H1 (cell line): ENCODE data around the gene CMIP. TPM values are rescaled to one million over a fixed set of nuclear protein-coding genes. Genes with fewer than 3 reads are reported as not detected.

Experiments used
- CTCF ChIA-PET: fragments of 300-600 bp; sonication (Branson Sonifier 250); formaldehyde crosslinking; loops from one replicate; lab custom pipeline; 2021; ENCODE audit not compliant: partially characterized antibody; lab: Charles Lee
- POLR2A ChIA-PET: fragments of 300-600 bp; sonication (Branson Sonifier 250); formaldehyde crosslinking; loops from one replicate; lab custom pipeline; 2021; ENCODE audit warnings: inconsistent platforms; ENCODE audit not compliant: partially characterized antibody; lab: Charles Lee
- DNase-seq, 2 experiments: peaks; one replicate each; pipeline versions ENCODE4 v3.0.0 to v3.0.0-alpha.2; 2010 to 2022; ENCODE audit warnings: low spot score in 2 of 2, low read depth in 1 of 2, mixed read lengths in 1 of 2
- FAIRE-seq: peaks from 2 replicates; lab custom pipeline; 2011; peaks lifted over from hg19 to GRCh38; lab: Jason Lieb, UNC
- H2AFZ ChIP-seq: 2 replicates; pipeline ENCODE4 v1.8.1; 2012; ENCODE audit warnings: low read length, inconsistent platforms
- H2AK5ac ChIP-seq: 2 replicates; pipeline ENCODE4 v1.6.1; 2013; ENCODE audit warnings: low read depth, low read length
- H2BK120ac ChIP-seq: replicated peaks from 2 replicates; pipeline ENCODE3; 2013; ENCODE audit warnings: low read depth, low read length, inconsistent platforms
- H2BK12ac ChIP-seq: 2 replicates; pipeline ENCODE4 v1.6.1; 2013; ENCODE audit warnings: low read depth, low read length
- H2BK15ac ChIP-seq: 2 replicates; pipeline ENCODE4 v1.6.1; 2013; ENCODE audit warnings: low read length
- H2BK20ac ChIP-seq: 2 replicates; pipeline ENCODE4 v1.6.1; 2013; ENCODE audit warnings: low read length
- H2BK5ac ChIP-seq: 2 replicates; pipeline ENCODE4 v1.6.1; 2013; ENCODE audit warnings: low read depth, low read length
- H3K14ac ChIP-seq: 2 replicates; pipeline ENCODE4 v1.6.1; 2013; ENCODE audit warnings: inconsistent platforms; ENCODE audit not compliant: insufficient read length
- H3K18ac ChIP-seq: 2 replicates; pipeline ENCODE4 v1.6.1; 2013; ENCODE audit warnings: low read length; ENCODE audit errors: extremely low read depth
- H3K23ac ChIP-seq: 2 replicates; pipeline ENCODE4 v1.6.1; 2013; ENCODE audit warnings: inconsistent platforms; ENCODE audit not compliant: insufficient read length
- H3K23me2 ChIP-seq: 2 replicates; pipeline ENCODE4 v1.6.1; 2013; ENCODE audit warnings: low read depth, low read length
- H3K27ac ChIP-seq: 2 replicates; pipeline ENCODE4 v1.6.1; 2011; ENCODE audit warnings: low read depth, low read length, inconsistent platforms
- H3K27me3 ChIP-seq, 4 experiments: replicated peaks in 1 of 4; 1 replicate in 1 of 4; 2 replicates in 3 of 4; pipeline versions ENCODE4 v1.6.1 to v1.8.1; 2011 to 2013; ENCODE audit warnings: low read length in 3 of 4, mild to moderate bottlenecking in 3 of 4, inconsistent platforms in 2 of 4, mixed read lengths in 2 of 4, moderate library complexity in 1 of 4; ENCODE audit not compliant: control insufficient read depth in 3 of 4, insufficient read depth in 3 of 4; ENCODE audit errors: extremely low read depth in 1 of 4
- H3K36me3 ChIP-seq, 4 experiments: 2 replicates each; pipeline versions ENCODE4 v1.6.1 to v1.8.1; 2011 to 2013; ENCODE audit warnings: mild to moderate bottlenecking in 4 of 4, low read length in 3 of 4, moderate library complexity in 2 of 4, control low read depth in 1 of 4, inconsistent platforms in 1 of 4; ENCODE audit not compliant: insufficient read depth in 4 of 4, control insufficient read depth in 2 of 4
- H3K4ac ChIP-seq: replicated peaks from 2 replicates; pipeline ENCODE3; 2013; ENCODE audit warnings: low read length, low read depth, mixed read lengths, inconsistent platforms; ENCODE audit not compliant: insufficient read length
- H3K4me1 ChIP-seq, 4 experiments: replicated peaks in 1 of 4; 1 replicate in 1 of 4; 2 replicates in 3 of 4; pipeline versions ENCODE4 v1.6.1 to v1.8.1; 2011 to 2013; ENCODE audit warnings: low read length in 3 of 4, inconsistent platforms in 2 of 4, mixed read lengths in 1 of 4; ENCODE audit not compliant: insufficient read depth in 4 of 4, control insufficient read depth in 3 of 4
- H3K4me2 ChIP-seq, 2 experiments: 2 replicates each; pipeline versions ENCODE4 v1.6.1 to v1.8.1; 2011 to 2013; ENCODE audit warnings: low read depth in 2 of 2, low read length in 2 of 2, control low read depth in 1 of 2, inconsistent platforms in 1 of 2, mild to moderate bottlenecking in 1 of 2; ENCODE audit not compliant: insufficient read depth in 1 of 2
- H3K4me3 ChIP-seq, 4 experiments: fragments of 200-600, 300-600 bp in 1 of 4; sonication (generic), shearing (Covaris generic), sonication (Bioruptor Twin) in 1 of 4; 2 replicates each; pipeline versions ENCODE4 v1.5.1 to v1.8.1; 2011 to 2016; ENCODE audit warnings: low read length in 4 of 4, low read depth in 3 of 4, control low read depth in 2 of 4, inconsistent platforms in 2 of 4, mild to moderate bottlenecking in 2 of 4, mixed read lengths in 1 of 4, moderate library complexity in 1 of 4; ENCODE audit not compliant: insufficient read depth in 2 of 4; ENCODE audit errors: extremely low read depth in 1 of 4
- H3K56ac ChIP-seq: replicated peaks from 2 replicates; pipeline ENCODE3; 2013; ENCODE audit warnings: low read depth, mild to moderate bottlenecking, mixed read lengths, low read length, inconsistent platforms; ENCODE audit not compliant: insufficient read length
- H3K79me1 ChIP-seq: 2 replicates; pipeline ENCODE4 v1.6.1; 2013; ENCODE audit warnings: low read depth, low read length, control low read depth
- H3K79me2 ChIP-seq, 2 experiments: 2 replicates each; pipeline versions ENCODE4 v1.6.1 to v1.8.1; 2012 to 2013; ENCODE audit warnings: low read length in 2 of 2, mild to moderate bottlenecking in 2 of 2, inconsistent platforms in 1 of 2; ENCODE audit not compliant: insufficient read depth in 2 of 2, control insufficient read depth in 1 of 2
- H3K9ac ChIP-seq, 4 experiments: replicated peaks in 1 of 4; 1 replicate in 1 of 4; 2 replicates in 3 of 4; pipeline versions ENCODE4 v1.6.1 to v1.8.1; 2011 to 2013; ENCODE audit warnings: low read depth in 3 of 4, low read length in 3 of 4, control low read depth in 2 of 4, mild to moderate bottlenecking in 2 of 4, moderate library complexity in 2 of 4, inconsistent platforms in 1 of 4; ENCODE audit errors: extremely low read depth in 1 of 4
- H3K9me3 ChIP-seq, 2 experiments: 2 replicates each; pipeline versions ENCODE4 v1.6.1 to v1.8.1; 2012 to 2013; ENCODE audit warnings: mild to moderate bottlenecking in 2 of 2, moderate library complexity in 2 of 2, control low read depth in 1 of 2, inconsistent platforms in 1 of 2, low read depth in 1 of 2, low read length in 1 of 2, mixed read lengths in 1 of 2; ENCODE audit not compliant: insufficient read depth in 2 of 2
- H4K20me1 ChIP-seq, 2 experiments: replicated peaks in 1 of 2; 2 replicates each; pipeline versions ENCODE3 to v1.8.1; 2011 to 2013; ENCODE audit warnings: inconsistent platforms in 2 of 2, low read length in 2 of 2, mild to moderate bottlenecking in 1 of 2; ENCODE audit not compliant: insufficient read depth in 2 of 2, control insufficient read depth in 1 of 2
- H4K5ac ChIP-seq: 2 replicates; pipeline ENCODE4 v1.6.1; 2013; ENCODE audit warnings: low read length, low read depth, mixed read lengths, inconsistent platforms; ENCODE audit not compliant: insufficient read length
- H4K8ac ChIP-seq: 2 replicates; pipeline ENCODE4 v1.8.0; 2013; ENCODE audit warnings: mild to moderate bottlenecking, moderate library complexity, low read length, inconsistent platforms; ENCODE audit not compliant: insufficient read depth; ENCODE audit errors: extremely low read depth
- H4K91ac ChIP-seq: replicated peaks from 2 replicates; pipeline ENCODE3; 2013; ENCODE audit warnings: low read length, mixed read lengths, inconsistent platforms; ENCODE audit not compliant: insufficient read length
- WGBS, 2 experiments: shearing (Covaris generic) in 1 of 2; methylation state at CpG; one replicate each; pipeline versions ENCODE4 v1.1.6 to v1.1.7; 2013 to 2015; ENCODE audit warnings: low lambda C conversion rate in 2 of 2, mixed read lengths in 2 of 2, inconsistent platforms in 1 of 2, low coverage in 1 of 2, missing lambda C conversion rate in 1 of 2; ENCODE audit not compliant: insufficient replicate concordance in 2 of 2, insufficient coverage in 1 of 2, insufficient read length in 1 of 2; ENCODE audit errors: extremely low coverage in 1 of 2, missing lambda C conversion rate in 1 of 2; 5-methylcytosine and 5-hydroxymethylcytosine counted together
- polyA plus RNA-seq, 7 experiments: library from polyadenylated mRNA; depleted of rRNA in 3 of 7; stranded (reverse) in 5 of 7; unstranded in 2 of 7; fragments of >200 nt in 5 of 7; fragments of 200-250 nt in 2 of 7; gene quantifications; 1 replicate in 5 of 7; 2 replicates in 1 of 7; 4 replicates in 1 of 7; pipeline versions ENCODE4 v1.2.1 to v1.2.3, GENCODE V29; 2011 to 2013; ENCODE audit warnings: missing spikeins in 2 of 7, mixed read lengths in 2 of 7
- total RNA-seq: library from RNA; stranded (reverse); fragmentation: NEBNext Ultra II Directional; extraction: Animal tissue kit (Norgen Biotek cat#: 25700); gene quantifications from 2 replicates; pipeline ENCODE4 v1.2.1, GENCODE V29; 2021

Gene CMIP
- total and polyA plus RNA-seq, 2 of the 8 experiments (the other 6 are each of a cell fraction or from before 2014, with no cell fraction given), result 7.9 to 53.2 TPM

DNA sequence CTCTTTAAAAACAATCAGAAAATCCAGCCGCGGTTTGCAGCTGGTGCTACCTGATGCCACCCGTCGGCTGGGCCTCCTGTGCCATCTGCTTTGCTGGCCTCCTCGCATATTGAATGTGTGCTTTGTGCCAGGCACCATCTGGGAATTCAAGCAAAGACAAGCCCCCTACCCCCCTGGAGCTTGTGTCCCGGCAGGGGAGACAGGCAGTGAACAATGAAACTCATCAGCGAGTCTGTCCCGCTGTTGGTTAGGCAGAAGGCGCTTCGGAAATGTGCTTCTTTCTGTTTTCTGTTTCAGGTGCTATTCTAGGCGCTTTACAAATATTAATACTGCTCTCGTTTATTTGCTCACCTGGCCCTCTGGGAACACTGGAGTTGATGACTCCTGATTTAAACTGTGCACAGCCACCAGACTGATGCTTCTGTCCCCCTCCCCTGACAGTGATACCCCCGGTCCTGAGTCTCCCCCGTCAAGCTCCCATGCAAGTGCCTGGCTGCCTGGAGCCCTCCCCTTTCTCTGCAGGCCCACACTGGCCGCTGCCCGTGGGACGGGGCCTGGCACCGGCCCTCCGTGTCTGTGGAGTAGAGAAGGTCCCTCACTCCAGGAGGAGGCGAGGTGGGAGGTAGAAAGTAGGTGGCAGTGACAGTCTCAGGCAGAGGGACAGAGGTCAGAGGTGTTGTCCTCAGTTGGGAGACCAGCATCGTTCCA, 208.3 kb downstream of the CMIP start:
- Histone ChIP-seq H3K56ac (no peak overlapping the region), H3K4me2 (peak overlapping the region; percentile 25 to 52; a peak in 3 of 4 replicates), H2AFZ (no peak overlapping the region), H3K36me3 (peaks cover 0 to 4% (median 0%) of the 10 kb centered on the region in 4 experiments; a peak in 1 of 8 replicates), H3K9me3 (no peaks in the 10 kb centered on the region), H3K23ac (no peak overlapping the region), H3K23me2 (no peaks in the 10 kb centered on the region), H2BK120ac (no peak overlapping the region), H3K27ac (peak overlapping the region; percentile 14; the same call in 1 of the 2 replicates), H4K20me1 (peaks cover 5 to 7% of the 10 kb centered on the region in 2 experiments), H3K4ac (no peak overlapping the region), H3K27me3 (no peaks in the 10 kb centered on the region), H3K14ac (no peak overlapping the region), H2BK15ac (peak overlapping the region; percentile 88; the same call in 1 of the 2 replicates), H2BK5ac (peak overlapping the region; percentile 83), H4K91ac (no peak overlapping the region), H2AK5ac (0 out of 2 replicates have a peak overlapping the region, but pooled peaks have one; percentile 95), H3K18ac (peak overlapping the region; percentile 68), H4K5ac (no peak overlapping the region), H3K9ac (no peak overlapping the region), H3K79me2 (peaks cover 0 to 8% of the 10 kb centered on the region in 2 experiments; a peak in 1 of 4 replicates), H3K79me1 (peaks cover 6% of the 10 kb centered on the region), H4K8ac (no peak overlapping the region), H3K4me3 (peak overlapping the region in 1 of 4 experiments; percentile 9; a peak in 1 of 8 replicates), H3K4me1 (peaks cover 7 to 23% (median 17%) of the 10 kb centered on the region in 4 experiments), H2BK20ac (no peak overlapping the region), H2BK12ac (no peak overlapping the region)
- no peak for FAIRE-seq
- no peak for DNase-seq
- POLR2A ChIA-PET, result no interaction called here
- CTCF ChIA-PET, result interaction anchor here (0.7 to 5.2 kb wide), 10 partner anchors 10 to 384 kb away, joined by 3 to 21 read pairs (median 4); no protein-coding TSS in a partner anchor
- WGBS, 2 experiments, result 65% methylated on average over 21 of the region's 21 CpGs; no CpG with 5 or more reads in 1 of the 2 experiments
